ENCODE measurements around the gene RAB8B.

The RAB8B gene

DNA sequence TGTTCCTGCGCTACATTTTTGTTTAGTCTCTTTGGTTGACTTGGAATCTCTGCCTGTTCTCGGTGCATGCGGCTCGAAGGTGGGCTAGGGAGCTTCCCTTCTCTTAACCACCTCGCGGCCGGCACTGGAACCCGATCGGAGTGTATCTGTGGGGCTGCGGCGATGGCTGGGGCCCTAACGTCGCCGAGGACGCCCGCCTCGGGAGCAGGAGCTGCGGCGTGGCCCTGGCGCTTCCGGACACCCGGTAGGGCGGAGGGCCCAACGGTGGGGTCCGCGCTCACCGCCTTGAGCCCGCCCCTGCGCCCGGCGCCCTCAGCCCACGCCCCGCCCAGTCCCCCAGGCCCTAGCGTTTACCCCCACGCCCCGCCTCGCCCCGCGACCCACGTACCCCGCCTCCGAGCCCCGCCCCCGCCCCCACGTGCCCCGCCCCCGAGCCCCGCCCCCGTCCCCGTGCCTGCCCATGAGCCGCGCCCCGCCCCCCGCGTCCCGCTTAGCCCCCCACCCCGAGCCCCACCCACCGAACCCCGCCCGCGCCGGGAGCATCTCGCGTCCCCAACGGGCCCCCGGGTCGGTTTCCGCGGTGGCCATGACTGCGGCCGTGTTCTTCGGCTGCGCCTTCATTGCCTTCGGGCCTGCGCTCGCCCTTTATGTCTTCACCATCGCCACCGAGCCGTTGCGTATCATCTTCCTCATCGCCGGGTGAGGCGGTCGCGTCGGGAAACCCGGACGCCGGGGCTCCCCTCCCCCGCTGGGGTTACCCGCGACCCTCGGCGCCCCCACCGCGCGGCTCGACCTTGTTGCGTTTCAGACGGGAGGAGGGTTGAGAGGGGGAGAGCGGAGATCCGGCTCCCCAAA is 87.9 kb downstream of the RAB8B start, which contains the start of gene APH1B:
APH1B (plus strand) TSS at position 568 of the 855 bp plus-strand sequence; CDS start at position 587, 19 bp downstream.
- peak; percentile 8 for DNase-seq

DNA sequence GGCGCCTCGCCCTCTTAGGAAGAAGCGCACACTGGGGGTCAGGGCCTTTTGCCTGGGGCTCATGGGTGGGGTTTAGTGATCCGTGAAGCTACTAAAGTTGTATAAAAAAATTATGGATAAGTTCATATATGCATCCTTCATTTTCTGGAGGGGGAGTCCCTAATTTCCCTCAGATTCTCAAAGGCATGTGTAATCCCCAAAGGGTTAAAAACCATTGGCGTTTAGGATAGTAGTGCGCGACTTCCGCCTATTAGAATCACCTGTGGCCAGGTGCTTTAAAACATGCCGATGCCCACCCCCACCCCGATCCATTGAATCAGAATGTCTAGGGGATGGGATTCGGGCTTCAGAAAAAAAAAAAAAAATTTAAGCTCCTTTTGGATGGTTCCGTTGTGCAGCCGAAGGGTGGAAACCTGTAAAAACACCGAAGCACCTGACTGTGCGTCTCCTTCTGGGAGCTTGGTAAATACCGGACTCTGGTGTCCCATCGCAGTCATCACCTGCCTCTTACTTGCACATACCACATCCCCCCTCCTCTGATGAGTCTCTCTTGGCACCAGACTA is 88.6 kb downstream of the RAB8B start:
- no peak for DNase-seq

- DNase-seq: peak; percentile 28
Measured at GRCh38 chr15:63283126-63283525, 93.7 kb downstream of the RAB8B start.

DNA sequence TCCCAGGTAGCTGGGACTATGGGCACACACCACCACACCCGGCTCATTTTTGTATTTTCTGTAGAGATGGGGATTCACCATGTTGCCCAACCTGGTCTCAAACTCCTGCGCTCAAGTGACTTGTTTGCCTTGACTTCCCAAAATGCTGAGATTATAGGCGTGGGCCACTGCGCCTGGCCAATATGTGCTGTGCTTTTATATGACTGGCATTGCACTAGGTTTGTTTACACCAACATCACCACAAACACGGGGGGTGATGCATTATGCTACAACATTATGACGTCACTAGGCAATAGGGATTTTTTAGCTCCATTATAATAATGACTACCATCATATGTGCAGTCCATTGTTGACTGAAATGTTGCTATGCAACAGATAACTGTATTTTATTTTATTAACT is 94.9 kb downstream of the RAB8B start:
- no peak for DNase-seq

- DNase-seq: no peak
Measured at GRCh38 chr15:63287109-63287508, 97.7 kb downstream of the RAB8B start.

DNA sequence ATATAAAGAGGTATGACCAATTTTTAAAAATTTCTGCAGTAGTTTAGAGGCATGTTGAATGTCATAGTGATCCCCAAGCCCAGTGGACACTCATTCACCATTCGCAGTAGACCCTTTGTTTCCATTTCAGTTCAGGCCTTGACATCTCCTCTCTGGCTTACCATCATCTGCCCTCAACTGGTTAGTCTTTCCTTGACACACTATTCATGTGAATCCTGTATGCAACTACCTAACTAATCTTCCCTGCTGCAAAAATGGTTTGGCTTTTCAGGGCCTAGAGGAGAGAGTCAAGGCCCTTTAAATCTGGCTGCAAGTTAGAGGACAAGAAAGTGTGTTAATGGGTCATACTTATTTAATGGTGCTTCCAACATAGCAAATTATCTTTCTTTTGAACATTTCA is 98.9 kb downstream of the RAB8B start:
- no peak for DNase-seq

DNA sequence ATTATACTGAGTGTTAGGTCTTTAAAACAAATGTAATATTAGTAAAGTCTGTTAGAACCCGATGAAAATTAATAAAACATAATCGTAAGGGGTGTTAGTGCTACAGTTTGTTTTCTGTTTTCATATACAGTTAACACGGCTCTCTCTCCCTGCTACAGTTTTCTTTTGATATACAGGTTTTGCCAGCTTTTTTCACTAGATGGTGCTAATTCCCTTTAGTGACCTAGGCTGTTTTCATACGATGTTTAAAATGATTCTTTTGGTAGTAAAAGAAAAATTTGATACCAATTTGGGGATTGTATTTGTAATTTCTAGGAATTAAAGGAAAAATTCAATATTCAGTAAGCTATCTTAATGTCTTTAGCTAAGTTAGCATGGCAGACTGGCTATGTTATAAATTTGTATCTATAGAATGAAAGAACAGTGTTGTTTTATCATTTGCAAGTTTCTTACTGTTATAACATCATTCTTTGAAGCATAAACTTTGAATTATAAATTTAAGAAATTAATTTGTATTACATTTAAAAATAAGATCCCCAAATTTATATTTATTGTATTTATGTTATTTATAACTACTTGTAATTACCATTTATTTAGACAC is 99.5 kb downstream of the RAB8B start:
- no peak for DNase-seq

GRCh38 chr15:63291507-63291906 is 102.1 kb downstream of the RAB8B start:
- DNase-seq: no peak

DNA sequence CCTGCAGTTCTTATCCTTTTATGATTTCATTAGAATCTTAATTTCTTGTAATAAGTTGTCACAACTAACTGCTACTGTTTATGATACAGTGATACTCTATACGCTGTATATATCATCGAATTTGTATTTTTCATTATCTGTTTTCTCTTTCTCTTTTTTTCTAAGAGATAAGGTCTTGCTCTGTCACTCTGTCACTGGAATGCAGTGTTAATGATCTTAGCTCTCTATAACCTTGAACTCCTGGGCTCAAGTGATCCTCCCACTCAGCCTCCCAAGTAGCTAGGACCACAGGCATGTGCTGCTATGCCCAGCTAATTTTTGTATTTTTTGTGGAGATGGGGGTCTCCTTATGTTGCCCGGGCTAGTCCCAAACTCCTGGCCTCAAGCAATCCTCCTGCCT is 102.8 kb downstream of the RAB8B start:
- DNase-seq: no peak

DNA sequence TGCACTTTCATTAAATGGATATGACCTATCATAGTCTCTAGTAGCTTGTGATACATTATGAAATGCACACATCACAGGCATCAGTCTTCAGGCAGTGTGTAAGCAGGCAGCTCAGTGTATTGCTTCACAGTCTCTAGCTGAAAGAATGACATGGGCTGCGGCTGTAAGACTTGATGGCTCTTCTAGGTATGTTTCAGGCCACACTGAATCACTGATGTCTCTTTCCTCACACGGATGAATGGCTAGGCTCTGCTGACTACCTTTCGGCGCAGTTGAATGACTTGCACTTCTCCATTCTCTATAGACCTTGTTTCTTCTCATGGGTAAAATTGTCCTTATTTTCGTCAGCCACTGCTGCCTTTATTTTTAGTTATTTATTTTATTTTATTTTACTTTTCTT is 103.4 kb downstream of the RAB8B start:
- no peak for DNase-seq

DNA sequence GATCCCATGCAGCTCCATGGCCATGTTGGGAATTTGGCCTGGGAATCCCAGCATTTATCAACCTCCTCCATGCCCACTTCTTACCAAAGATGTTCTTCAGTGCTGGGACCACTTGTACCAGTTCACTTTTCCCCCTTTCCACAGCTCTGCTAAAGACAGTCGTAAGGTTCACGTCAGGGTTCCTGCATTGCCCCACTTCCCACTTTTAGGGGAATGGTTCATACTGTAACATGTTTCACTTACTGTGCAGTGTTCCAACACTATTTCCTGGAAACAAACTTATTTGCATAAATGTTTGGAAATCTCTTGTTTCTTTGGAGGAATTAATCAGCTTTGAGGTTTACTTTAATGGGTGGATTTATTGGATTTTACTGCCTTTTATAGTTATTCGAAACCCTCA is 105.0 kb downstream of the RAB8B start:
- DNase-seq: no peak

GRCh38 chr15:63295341-63295740 is 105.9 kb downstream of the RAB8B start:
- no peak for DNase-seq

DNA sequence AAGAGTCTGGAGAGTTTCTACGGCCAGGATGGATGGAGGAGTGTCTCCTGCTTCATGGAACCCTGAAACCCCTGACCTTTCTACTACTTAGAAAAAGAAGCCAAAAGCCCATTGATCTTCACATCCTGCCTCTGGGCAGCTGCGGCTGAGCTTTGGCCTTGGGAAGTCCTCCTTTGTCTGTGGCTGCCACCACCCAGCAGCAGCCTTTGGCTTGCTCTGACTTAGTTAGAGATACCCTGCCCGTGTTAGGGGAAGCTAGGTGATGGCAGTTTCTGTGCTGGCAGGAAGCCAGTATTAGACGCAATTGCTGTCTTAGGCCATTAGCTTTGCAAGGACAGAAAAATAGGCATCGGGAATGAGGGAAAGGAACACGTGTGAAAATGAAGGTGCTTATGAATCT is 106.8 kb downstream of the RAB8B start:
- DNase-seq: no peak

- DNase-seq: no peak
Measured at GRCh38 chr15:63299943-63300575, 110.7 kb downstream of the RAB8B start.

GRCh38 chr15:63301088-63301487 is 111.7 kb downstream of the RAB8B start:
- DNase-seq: no peak

DNA sequence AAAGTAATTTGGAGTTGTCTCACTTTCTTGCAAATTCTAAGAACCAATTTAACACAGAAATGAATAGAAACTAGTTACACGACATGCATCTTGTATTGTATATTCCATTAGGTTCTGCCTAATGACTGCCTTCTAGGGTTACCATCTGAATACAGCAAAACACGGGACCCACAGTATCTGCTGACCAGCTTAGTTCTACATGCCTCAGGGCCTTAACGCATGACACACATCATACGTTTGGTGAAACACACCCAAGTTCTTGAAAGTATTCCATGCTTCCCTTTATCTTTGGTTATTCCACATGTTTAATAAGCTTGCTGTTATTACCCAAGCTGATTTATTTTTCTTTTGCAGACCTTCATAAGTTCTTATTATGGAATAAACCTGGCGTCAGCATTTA is 115.9 kb downstream of the RAB8B start:
- DNase-seq: no peak

DNA sequence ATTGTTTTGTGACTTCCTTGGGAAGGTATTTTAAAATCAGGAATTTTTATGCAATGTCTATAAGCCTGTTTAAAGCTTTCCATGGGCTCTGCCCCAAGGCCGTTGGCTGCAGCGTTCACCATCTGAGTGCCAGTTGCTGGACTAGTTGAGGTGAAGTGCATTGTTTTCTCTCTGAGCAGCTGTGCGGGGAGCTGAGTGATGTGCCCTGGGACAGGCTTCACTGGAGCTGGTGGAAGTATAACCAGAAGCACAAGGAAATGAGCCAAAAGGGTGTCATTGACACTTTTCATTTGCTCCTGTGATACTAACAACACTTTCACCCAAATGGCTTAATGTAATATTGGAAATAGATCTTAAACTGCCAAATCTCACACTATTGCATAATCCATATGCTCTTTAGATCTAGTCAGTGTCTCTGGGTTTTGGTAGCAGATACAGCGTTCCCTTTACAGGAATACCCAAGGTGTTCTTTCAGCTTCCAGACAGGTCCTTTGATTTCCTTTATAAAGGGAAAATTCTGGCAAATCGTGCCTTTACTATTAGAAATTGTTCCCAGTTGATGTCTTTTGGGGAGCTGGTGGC is 117.2 kb downstream of the RAB8B start:
- no peak for DNase-seq

- DNase-seq: no peak
Measured at GRCh38 chr15:63308491-63308890, 119.1 kb downstream of the RAB8B start.

- DNase-seq: no peak
Measured at GRCh38 chr15:63308947-63309346, 119.5 kb downstream of the RAB8B start.

DNA sequence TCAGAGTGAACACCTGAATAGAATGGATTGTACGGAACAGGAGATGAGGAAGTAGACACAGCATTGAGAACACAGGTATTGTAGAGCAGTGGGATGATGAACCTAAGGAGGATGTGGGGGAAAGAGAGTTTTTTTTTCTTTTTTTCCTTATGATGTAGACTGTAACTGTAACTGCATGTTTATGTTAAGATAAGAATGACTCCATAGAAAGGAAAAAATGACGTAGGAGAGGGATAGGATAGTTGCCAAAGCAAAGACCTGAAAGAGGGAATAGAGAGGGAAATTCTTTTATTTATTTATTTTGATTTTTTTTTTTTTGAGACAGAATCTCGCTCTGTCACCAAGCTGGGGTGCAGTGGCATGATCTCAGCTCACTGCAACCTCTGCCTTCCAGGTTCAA is 121.2 kb downstream of the RAB8B start:
- DNase-seq: no peak

DNA sequence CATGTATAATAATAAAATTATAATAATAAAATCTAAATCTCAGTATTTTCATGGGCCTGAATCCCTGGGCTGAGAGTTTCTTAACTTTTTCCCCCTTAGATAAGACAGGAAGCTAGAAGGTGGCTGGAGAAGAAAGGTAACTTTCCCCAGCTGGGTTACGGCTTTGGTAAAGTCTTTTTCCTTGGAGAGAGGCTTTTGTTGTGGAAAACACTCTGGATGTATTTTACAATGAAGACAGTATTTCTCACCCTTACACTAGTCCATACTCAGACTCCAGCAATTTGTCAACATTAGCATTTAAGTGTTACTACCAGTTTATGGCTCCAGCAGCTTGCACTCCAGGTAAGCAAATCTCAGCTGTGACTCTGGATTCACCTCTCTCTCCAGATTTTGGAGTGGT is 122.9 kb downstream of the RAB8B start:
- DNase-seq: no peak

GRCh38 chr15:63313825-63314224 is 124.4 kb downstream of the RAB8B start:
- DNase-seq: no peak

DNA sequence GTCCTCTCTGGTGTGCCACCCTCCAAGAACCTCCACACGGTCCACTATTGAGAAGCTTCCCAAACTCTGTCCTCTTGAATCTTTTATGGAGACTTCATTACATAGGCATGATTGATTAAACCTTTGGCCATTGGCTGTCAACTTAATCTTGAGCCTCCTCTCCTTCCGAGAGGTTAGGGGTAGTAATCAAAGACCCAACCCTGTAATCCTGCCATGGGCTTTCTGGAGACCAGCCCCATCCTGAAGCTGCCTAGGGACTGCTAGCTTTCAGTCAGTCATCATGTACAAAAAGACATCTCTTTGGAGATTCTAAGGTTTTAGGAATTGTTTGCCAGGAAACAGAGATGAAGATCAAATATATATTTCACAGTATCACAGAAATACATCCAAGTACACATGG is 125.0 kb downstream of the RAB8B start:
- DNase-seq: no peak
